OCI-LY7 (cell line): Measurements from ENCODE around the gene ABCA5. TPM values are rescaled to one million over a fixed set of nuclear protein-coding genes. Genes with fewer than 3 reads are reported as not detected.

Experiments used
- BruUV-seq: library from RNA; stranded (reverse); fragments of 400-500 nt; replicated peaks from 2 replicates; lab custom pipeline; 2021; lab: Mats Ljungman, UMichigan
- CTCF ChIA-PET: fragments of 300-600 bp; sonication (Branson Sonifier 250); formaldehyde crosslinking; loops from one replicate; lab custom pipeline; 2022; ENCODE audit warnings: antibody characterized with exemption; ENCODE audit not compliant: unreplicated experiment; lab: Charles Lee
- POLR2A ChIA-PET: fragments of 300-600 bp; sonication (Branson Sonifier 250); formaldehyde crosslinking; loops from one replicate; lab custom pipeline; 2022; ENCODE audit warnings: antibody characterized with exemption; lab: Charles Lee
- DNase-seq: peaks from one replicate; pipeline ENCODE4 v3.0.0-alpha.2; 2015; ENCODE audit warnings: low spot score
- H2AFZ ChIP-seq: fragments of 200-600 bp; sonication (generic), shearing (Covaris generic); 2 replicates; pipeline ENCODE4 v1.6.1; 2014; ENCODE audit warnings: mild to moderate bottlenecking, antibody characterized with exemption, low read length, moderate library complexity
- H3K27ac ChIP-seq: fragments of 200-600 bp; sonication (generic); 2 replicates; pipeline ENCODE4 v1.5.1; 2014; ENCODE audit warnings: mixed run types, low read depth, mild to moderate bottlenecking, moderate library complexity, low read length, inconsistent platforms; ENCODE audit not compliant: poor library complexity, severe bottlenecking
- H3K36me3 ChIP-seq: fragments of 200-600 bp; sonication (generic); 2 replicates; pipeline ENCODE4 v1.6.1; 2014; ENCODE audit warnings: mild to moderate bottlenecking, antibody characterized with exemption, low read length, moderate library complexity, mixed read lengths; ENCODE audit not compliant: insufficient read depth
- H3K4me1 ChIP-seq: fragments of 200-600 bp; sonication (generic); 2 replicates; pipeline ENCODE4 v1.5.1; 2014; ENCODE audit warnings: mild to moderate bottlenecking, low read length; ENCODE audit not compliant: insufficient read depth, poor library complexity, severe bottlenecking
- H3K4me2 ChIP-seq: fragments of 200-600 bp; sonication (generic); 2 replicates; pipeline ENCODE4 v1.6.1; 2014; ENCODE audit warnings: mild to moderate bottlenecking, low read length
- H3K4me3 ChIP-seq: fragments of 200-600 bp; sonication (generic); 2 replicates; pipeline ENCODE4 v1.5.1; 2014; ENCODE audit warnings: mild to moderate bottlenecking, low read depth, low read length; ENCODE audit not compliant: poor library complexity, severe bottlenecking
- H3K79me2 ChIP-seq: fragments of 200-600 bp; sonication (generic); 2 replicates; pipeline ENCODE4 v1.6.1; 2016; ENCODE audit warnings: low read depth, mild to moderate bottlenecking, low read length, moderate library complexity, mixed read lengths; ENCODE audit not compliant: insufficient read depth
- H3K9me2 ChIP-seq: fragments of 200-600 bp; sonication (generic); 2 replicates; pipeline ENCODE4 v1.6.1; 2016; ENCODE audit warnings: mild to moderate bottlenecking, low read length, mixed read lengths; ENCODE audit not compliant: insufficient read depth
- H3K9me3 ChIP-seq: fragments of 200-600 bp; sonication (generic); 2 replicates; pipeline ENCODE4 v1.6.1; 2014; ENCODE audit warnings: mild to moderate bottlenecking, mixed run types, low read length, mixed read lengths
- H4K20me1 ChIP-seq: fragments of 200-600 bp; sonication (generic); 2 replicates; pipeline ENCODE4 v1.6.1; 2014; ENCODE audit warnings: mild to moderate bottlenecking, antibody characterized with exemption, low read length, moderate library complexity, mixed read lengths; ENCODE audit not compliant: insufficient read depth
- EZH2phosphoT487 ChIP-seq: fragments of 200-600 bp; sonication (generic); IDR thresholded peaks from 2 replicates; pipeline ENCODE4 v1.6.1; 2018; ENCODE audit warnings: low read depth, borderline replicate concordance, mild to moderate bottlenecking, mixed run types, antibody characterized with exemption, low read length, moderate library complexity, mixed read lengths
- intact Hi-C: fragments of 100-400 bp; cut with micrococcal nuclease; formaldehyde crosslinking; loops from one replicate; pipeline ENCODE4 v1.10.0; 2022; ENCODE audit not compliant: unreplicated experiment
- total RNA-seq, 2 experiments: library from RNA; depleted of rRNA in 1 of 2; stranded (reverse); fragments of >200 nt in 1 of 2; shearing (Covaris generic) in 1 of 2; gene quantifications; 2 replicates each; pipeline ENCODE4 v1.2.3, GENCODE V29; 2014 to 2022
- TF ChIP-seq, protein P1 (sequence below): fragments of 200-600 bp; sonication (generic); conservative IDR thresholded peaks from 2 replicates; pipeline ENCODE4 v1.5.1; 2014; ENCODE audit warnings: mild to moderate bottlenecking, antibody characterized with exemption, low read length, moderate library complexity, mixed read lengths

ABCA5 gene
- total RNA-seq, 2 experiments from 2014 or later: 14.7 to 25.3 TPM

DNA sequence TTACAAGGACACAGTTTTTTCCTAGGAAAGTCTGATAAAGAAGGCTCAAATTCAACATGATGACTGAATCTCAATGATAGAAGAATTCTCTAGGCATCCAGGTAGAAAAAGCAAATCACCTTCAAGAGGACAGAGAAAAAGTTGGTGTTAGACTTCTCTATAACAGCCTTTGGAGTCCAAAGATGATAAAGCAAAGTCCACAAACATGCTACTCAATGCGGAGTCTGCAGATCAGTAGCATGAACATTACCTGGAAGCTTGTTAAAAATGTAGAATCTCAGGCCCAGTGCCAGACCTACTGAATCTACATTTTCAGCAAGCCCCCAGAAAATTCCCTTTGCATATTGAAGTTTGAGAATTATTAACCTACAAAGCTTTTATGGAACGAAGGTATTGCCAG lies 46.1 kb upstream of the ABCA5 start:
- Histone ChIP-seq H2AFZ (no peak overlapping the region), H3K36me3 (no peaks in the 10 kb centered on the region), H3K27ac (no peak overlapping the region), H3K79me2 (no peaks in the 10 kb centered on the region), H3K4me2 (no peak overlapping the region), H3K4me3 (no peak overlapping the region), H3K4me1 (no peaks in the 10 kb centered on the region), H3K9me3 (no peaks in the 10 kb centered on the region), H4K20me1 (no peaks in the 10 kb centered on the region), H3K9me2 (no peaks in the 10 kb centered on the region)
- ChIA-PET POLR2A (interaction anchor here (0.6 kb wide), 1 partner anchor 530 kb away, joined by 3 read pairs; no protein-coding TSS in a partner anchor), CTCF (no interaction called here)
- DNase-seq: no peak
- BruUV-seq: no TSS peak
- intact Hi-C loops: no loop called here
- TF ChIP-seq, protein P1, sequence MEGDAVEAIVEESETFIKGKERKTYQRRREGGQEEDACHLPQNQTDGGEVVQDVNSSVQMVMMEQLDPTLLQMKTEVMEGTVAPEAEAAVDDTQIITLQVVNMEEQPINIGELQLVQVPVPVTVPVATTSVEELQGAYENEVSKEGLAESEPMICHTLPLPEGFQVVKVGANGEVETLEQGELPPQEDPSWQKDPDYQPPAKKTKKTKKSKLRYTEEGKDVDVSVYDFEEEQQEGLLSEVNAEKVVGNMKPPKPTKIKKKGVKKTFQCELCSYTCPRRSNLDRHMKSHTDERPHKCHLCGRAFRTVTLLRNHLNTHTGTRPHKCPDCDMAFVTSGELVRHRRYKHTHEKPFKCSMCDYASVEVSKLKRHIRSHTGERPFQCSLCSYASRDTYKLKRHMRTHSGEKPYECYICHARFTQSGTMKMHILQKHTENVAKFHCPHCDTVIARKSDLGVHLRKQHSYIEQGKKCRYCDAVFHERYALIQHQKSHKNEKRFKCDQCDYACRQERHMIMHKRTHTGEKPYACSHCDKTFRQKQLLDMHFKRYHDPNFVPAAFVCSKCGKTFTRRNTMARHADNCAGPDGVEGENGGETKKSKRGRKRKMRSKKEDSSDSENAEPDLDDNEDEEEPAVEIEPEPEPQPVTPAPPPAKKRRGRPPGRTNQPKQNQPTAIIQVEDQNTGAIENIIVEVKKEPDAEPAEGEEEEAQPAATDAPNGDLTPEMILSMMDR: no peak
- TF ChIP-seq EZH2phosphoT487: no peak

DNA sequence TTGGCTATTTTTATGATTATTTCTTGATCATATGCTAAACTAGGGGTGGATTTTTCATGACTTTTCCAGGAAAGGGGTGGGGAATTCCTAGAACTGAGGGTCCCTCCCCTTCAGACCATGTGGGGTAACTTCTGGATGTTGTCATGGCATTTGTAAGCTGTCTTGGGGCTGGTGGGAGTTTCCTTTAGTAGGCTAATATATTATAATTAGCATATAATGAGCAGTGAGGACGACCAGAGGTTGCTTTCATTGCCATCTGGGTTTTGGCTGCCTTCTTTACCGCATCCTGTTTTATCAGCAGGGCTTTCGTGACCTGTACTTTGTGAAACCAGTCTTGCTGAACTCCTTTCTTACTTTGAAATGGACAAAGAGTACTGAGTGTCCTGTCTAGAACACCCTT lies 40.4 kb upstream of the ABCA5 start:
- BruUV-seq: no TSS peak
- ChIA-PET POLR2A (interaction anchor here (0.6 to 1.5 kb wide), 5 partner anchors 9 to 300 kb away, joined by 3 to 4 read pairs (median 3); no protein-coding TSS in a partner anchor), CTCF (interaction anchor here (1.2 to 1.4 kb wide), 2 partner anchors 40 to 53 kb away, joined by 3 read pairs; partner anchors contain the start of gene ABCA5)
- H3K79me2 ChIP-seq: no peaks in the 10 kb centered on the region
- H2AFZ ChIP-seq: no peak overlapping the region
- no peak for DNase-seq
- no peaks in the 10 kb centered on the region for H3K4me1 ChIP-seq
- no peak overlapping the region for H3K4me3 ChIP-seq
- no peaks in the 10 kb centered on the region for H3K9me3 ChIP-seq
- no peak overlapping the region for H3K4me2 ChIP-seq
- intact Hi-C loops: no loop called here
- no peaks in the 10 kb centered on the region for H3K36me3 ChIP-seq
- TF ChIP-seq, protein P1: no peak
- no peak for TF ChIP-seq EZH2phosphoT487
- H3K9me2 ChIP-seq: no peaks in the 10 kb centered on the region
- no peak overlapping the region for H3K27ac ChIP-seq
- H4K20me1 ChIP-seq: no peaks in the 10 kb centered on the region

DNA sequence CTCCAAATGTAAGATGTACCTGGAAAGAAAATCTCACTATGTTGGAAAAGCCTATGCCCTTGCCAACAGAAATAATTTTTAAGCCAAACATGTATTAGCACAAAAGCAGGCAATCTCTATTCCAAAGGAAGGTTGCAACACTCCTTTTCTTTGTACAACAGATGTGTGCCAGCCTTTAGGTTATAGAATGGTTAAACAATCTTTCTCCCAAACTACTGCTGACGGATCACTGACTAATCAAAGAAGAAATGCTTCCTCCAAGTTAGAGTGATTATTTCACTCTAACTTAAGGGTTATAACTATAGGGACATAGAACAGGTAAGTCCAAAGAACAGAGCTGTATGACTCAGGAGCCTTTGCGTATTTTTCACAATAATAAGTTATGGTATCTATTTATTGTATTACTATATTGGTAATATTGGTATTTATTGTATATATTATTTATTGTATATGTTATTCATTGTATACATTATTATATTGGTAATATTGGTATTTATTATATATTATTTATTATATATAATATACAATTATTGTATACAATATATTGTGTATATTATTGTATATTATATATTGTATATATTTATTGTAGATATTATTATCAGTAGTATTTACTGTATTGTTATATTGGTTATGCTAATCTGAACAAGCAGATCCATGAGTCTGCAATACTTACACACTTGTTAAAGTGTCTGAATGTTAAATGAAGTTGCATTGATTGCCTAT lies 36.7 kb upstream of the ABCA5 start:
- POLR2A ChIA-PET: interaction anchor here (1.2 kb wide), 1 partner anchor 159 kb away, joined by 6 read pairs; no protein-coding TSS in a partner anchor
- TF ChIP-seq EZH2phosphoT487: no peak
- TF ChIP-seq, protein P1: no peak
- Histone ChIP-seq H4K20me1 (no peaks in the 10 kb centered on the region), H3K4me3 (no peak overlapping the region), H2AFZ (no peak overlapping the region), H3K27ac (no peak overlapping the region), H3K36me3 (no peaks in the 10 kb centered on the region), H3K9me2 (no peaks in the 10 kb centered on the region), H3K9me3 (no peaks in the 10 kb centered on the region), H3K79me2 (no peaks in the 10 kb centered on the region), H3K4me2 (no peak overlapping the region), H3K4me1 (no peaks in the 10 kb centered on the region)
- no TSS peak for BruUV-seq
- CTCF ChIA-PET: no interaction called here
- intact Hi-C loops: no loop called here
- DNase-seq: no peak
